Thyroid gland (tissue), 4 donors: ENCODE results near the gene SMCO4.

ENCODE experiments used
- CTCF ChIP-seq, 6 experiments: fragments of 200-600 bp in 3 of 6; fragments of 450-650 bp in 3 of 6; sonication (generic) in 3 of 6; IDR thresholded peaks; one replicate each; pipeline ENCODE4 v1.5.1; 2016 to 2019; ENCODE audit warnings: antibody characterized with exemption in 6 of 6, mild to moderate bottlenecking in 2 of 6, inconsistent platforms in 1 of 6, moderate library complexity in 1 of 6
- POLR2A ChIP-seq, 2 donors: fragments of 450-650 bp; IDR thresholded peaks; one replicate each; pipeline ENCODE4 v1.6.1; 2017; ENCODE audit warnings: antibody characterized with exemption in 2 of 2, mild to moderate bottlenecking in 2 of 2, moderate library complexity in 1 of 2

DNA sequence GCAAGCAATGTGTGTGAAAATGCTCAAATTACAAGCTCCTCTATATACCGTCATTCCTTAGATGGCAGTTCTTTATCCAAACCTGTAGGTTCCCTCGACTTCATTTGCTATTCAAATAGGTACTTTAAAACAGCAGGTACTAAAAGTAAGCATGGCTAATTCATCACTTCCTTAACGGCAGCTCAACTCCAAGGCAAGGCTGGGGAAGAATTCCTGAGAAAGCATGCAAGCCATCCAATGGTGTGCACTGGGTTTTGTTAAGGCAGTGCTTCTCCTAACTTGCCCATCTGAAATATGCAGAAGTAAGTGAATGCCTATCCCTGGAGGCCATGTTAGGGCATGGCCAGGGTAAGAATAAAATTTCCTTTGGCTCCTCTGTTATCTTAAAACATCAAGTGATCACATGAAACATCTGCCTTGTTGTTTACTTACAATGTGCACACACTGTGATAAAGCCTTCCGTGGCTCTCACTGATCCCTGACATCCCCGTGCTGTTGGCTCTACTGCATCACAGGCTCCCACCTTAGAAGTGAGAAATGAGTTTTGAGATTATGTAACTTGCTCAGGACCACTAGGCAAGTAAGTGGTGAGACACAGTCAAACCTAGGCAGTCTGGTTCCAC, 52.1 kb downstream of the SMCO4 start:
- TF ChIP-seq POLR2A (IDR thresholded peaks at IDR 0.05) = no peak
- TF ChIP-seq CTCF (IDR thresholded peaks at IDR 0.05) = no peak
